Lower lobe of right lung (tissue), 2 donors: Measurements from ENCODE around the gene CCT4. TPM values are rescaled to one million over a fixed set of nuclear protein-coding genes. Genes with fewer than 3 reads are reported as not detected.

Experiments
- ATAC-seq, 2 donors: fragments of 200-7000 bp; cut with Tn5 transposase; one replicate each; pipeline ENCODE4 v1.9.1; 2020 to 2022; ENCODE audit warnings: mild to moderate bottlenecking in 2 of 2, moderate library complexity in 2 of 2
- DNase-seq: peaks from one replicate; pipeline ENCODE4 v3.0.0-alpha.2; 2020
- H3K27ac ChIP-seq: fragments of 200-600 bp; one replicate; pipeline ENCODE4 v1.8.0; 2022
- H3K27me3 ChIP-seq: fragments of 200-600 bp; one replicate; pipeline ENCODE4 v1.8.0; 2022; ENCODE audit warnings: low read depth
- H3K36me3 ChIP-seq: fragments of 200-600 bp; one replicate; pipeline ENCODE4 v1.8.0; 2022; ENCODE audit warnings: mild to moderate bottlenecking
- H3K4me1 ChIP-seq: fragments of 200-600 bp; one replicate; pipeline ENCODE4 v1.8.0; 2022
- H3K4me3 ChIP-seq: fragments of 200-600 bp; one replicate; pipeline ENCODE4 v1.8.0; 2022; ENCODE audit warnings: mild to moderate bottlenecking
- H3K9me3 ChIP-seq: fragments of 200-600 bp; one replicate; pipeline ENCODE4 v1.8.0; 2022
- intact Hi-C: fragments of 100-400 bp; cut with DNase I; formaldehyde crosslinking; loops from one replicate; pipeline ENCODE4 v1.11.0; 2022
- total RNA-seq: library from RNA; stranded (reverse); fragmentation: NEBNext Ultra II Directional; extraction: Animal tissue kit (Norgen Biotek cat#: 25700); gene quantifications from one replicate; pipeline ENCODE4 v1.2.1, GENCODE V29; 2021
- TF ChIP-seq, protein P1 (sequence below): fragments of 200-600 bp; IDR thresholded peaks from one replicate; pipeline ENCODE4 v1.8.0; 2022; ENCODE audit warnings: antibody characterized with exemption, mild to moderate bottlenecking
- donor health status: DM: no; HTN: yes; CAD: no; lungs with severe emphysema.

CCT4 gene
- total RNA-seq, 1 donor from 2014 or later = 95.7 TPM

- TF ChIP-seq, protein P1, sequence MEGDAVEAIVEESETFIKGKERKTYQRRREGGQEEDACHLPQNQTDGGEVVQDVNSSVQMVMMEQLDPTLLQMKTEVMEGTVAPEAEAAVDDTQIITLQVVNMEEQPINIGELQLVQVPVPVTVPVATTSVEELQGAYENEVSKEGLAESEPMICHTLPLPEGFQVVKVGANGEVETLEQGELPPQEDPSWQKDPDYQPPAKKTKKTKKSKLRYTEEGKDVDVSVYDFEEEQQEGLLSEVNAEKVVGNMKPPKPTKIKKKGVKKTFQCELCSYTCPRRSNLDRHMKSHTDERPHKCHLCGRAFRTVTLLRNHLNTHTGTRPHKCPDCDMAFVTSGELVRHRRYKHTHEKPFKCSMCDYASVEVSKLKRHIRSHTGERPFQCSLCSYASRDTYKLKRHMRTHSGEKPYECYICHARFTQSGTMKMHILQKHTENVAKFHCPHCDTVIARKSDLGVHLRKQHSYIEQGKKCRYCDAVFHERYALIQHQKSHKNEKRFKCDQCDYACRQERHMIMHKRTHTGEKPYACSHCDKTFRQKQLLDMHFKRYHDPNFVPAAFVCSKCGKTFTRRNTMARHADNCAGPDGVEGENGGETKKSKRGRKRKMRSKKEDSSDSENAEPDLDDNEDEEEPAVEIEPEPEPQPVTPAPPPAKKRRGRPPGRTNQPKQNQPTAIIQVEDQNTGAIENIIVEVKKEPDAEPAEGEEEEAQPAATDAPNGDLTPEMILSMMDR = no peak
- DNase-seq (no peak), ATAC-seq (no peak)
- Histone ChIP-seq H3K27me3 (no peaks in the 10 kb centered on the region), H3K9me3 (no peaks in the 10 kb centered on the region), H3K4me1 (peaks cover 22% of the 10 kb centered on the region), H3K36me3 (no peaks in the 10 kb centered on the region), H3K27ac (no peak overlapping the region), H3K4me3 (no peak overlapping the region)
- intact Hi-C loops = no loop called here
Measured at GRCh38 chr2:61909116-61909515, 20.7 kb upstream of the CCT4 start.

GRCh38 chr2:61906186-61906470 is 17.7 kb upstream of the CCT4 start:
- ATAC-seq = peak in 1 of 2 donors; percentile 18
- peak overlapping the region; percentile 88 for H3K4me3 ChIP-seq
- intact Hi-C loops = no loop called here

DNA sequence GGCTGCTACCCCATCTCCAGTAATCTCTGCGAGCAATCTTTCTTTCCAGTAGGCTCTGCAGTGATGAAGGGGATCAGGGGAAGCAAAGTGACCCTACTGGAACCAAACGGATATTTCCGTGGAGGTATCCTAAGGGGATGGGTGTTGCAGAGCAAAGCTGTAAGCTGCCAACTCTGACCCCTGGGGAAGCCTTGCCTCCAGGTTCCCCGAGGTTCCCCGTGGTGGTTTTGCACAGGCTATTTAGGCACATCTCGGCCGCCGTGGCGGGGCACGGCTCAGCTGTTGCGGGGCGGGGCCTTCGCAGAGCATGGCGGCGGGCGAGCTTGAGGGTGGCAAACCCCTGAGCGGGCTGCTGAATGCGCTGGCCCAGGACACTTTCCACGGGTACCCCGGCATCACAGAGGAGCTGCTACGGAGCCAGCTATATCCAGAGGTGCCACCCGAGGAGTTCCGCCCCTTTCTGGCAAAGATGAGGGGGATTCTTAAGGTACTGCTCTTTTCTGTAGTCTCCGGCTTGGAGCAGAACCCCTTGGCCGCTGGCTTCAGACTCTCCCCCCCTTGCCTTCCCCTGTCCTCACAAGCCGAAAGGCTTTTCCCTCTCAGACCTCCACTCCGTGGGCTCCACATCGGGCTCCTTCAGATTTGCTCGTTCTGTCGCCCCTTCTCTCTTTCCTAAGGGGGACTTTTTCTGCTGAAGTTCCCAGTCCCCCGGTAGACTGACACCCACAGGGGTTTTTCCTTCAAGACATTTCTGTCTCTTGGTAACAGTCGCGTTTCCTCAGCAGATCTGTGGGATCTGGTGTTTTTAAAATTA is 17.1 kb upstream of the CCT4 start, which contains the start of gene COMMD1:
COMMD1 (plus strand) TSS at position 303 of the 814 bp plus-strand sequence; CDS start at position 308, 5 bp downstream.
- intact Hi-C loops = no loop called here
- TF ChIP-seq, protein P1 = no peak
- H3K27ac ChIP-seq = peak within 1 kb of the TSS; percentile 78

More at GRCh38 chr2:61906186-61906470, 17.7 kb upstream of the CCT4 start:
- no peaks in the 10 kb centered on the region for H3K9me3 ChIP-seq
- peak overlapping the region; percentile 78 for H3K27ac ChIP-seq
- DNase-seq = no peak
- H3K4me1 ChIP-seq = peaks cover 22% of the 10 kb centered on the region
- TF ChIP-seq, protein P1 = no peak
- no peaks in the 10 kb centered on the region for H3K27me3 ChIP-seq
- no peaks in the 10 kb centered on the region for H3K36me3 ChIP-seq

DNA sequence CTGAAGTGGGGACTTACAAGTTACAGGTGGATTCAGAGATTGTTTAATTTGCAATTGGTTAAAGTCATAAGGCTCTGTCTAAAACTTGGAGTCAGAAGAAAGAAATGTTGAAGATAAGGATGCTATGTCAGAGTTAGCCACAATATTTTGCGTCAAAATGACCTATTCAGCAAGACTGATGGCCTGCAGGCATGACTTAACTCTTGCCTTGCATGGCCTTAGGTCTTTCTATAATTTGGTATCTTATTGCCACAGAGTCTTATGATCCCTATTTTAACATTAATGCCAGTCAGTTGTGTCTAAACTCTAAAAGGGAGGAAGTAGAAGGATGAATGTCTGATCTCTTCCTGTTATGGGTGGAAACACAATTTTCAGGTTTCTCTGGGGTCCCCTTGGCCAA is 11.8 kb upstream of the CCT4 start:
- intact Hi-C loops = no loop called here
- TF ChIP-seq, protein P1 = no peak
- no peak for DNase-seq

More for the DNA sequence above, 17.1 kb upstream of the CCT4 start, which contains the start of gene COMMD1:
- H3K27me3 ChIP-seq = no peaks in the 10 kb centered on the region
- H3K36me3 ChIP-seq = no peaks in the 10 kb centered on the region
- peak; percentile 91 for DNase-seq
- H3K4me3 ChIP-seq = peak within 1 kb of the TSS; percentile 88
- peak; percentile 98 to 100 for ATAC-seq
- no peaks in the 10 kb centered on the region for H3K9me3 ChIP-seq
- peaks cover 22% of the 10 kb centered on the region for H3K4me1 ChIP-seq

GRCh38 chr2:61898810-61899209 is 10.4 kb upstream of the CCT4 start:
- TF ChIP-seq, protein P1 = no peak

More for the DNA sequence above, 11.8 kb upstream of the CCT4 start:
- H3K36me3 ChIP-seq = no peaks in the 10 kb centered on the region
- H3K27ac ChIP-seq = no peak overlapping the region
- H3K27me3 ChIP-seq = no peaks in the 10 kb centered on the region
- no peaks in the 10 kb centered on the region for H3K9me3 ChIP-seq
- peaks cover 7% of the 10 kb centered on the region for H3K4me1 ChIP-seq
- ATAC-seq = no peak
- no peak overlapping the region for H3K4me3 ChIP-seq

More at GRCh38 chr2:61898810-61899209, 10.4 kb upstream of the CCT4 start:
- ATAC-seq (no peak), DNase-seq (no peak)
- Histone ChIP-seq H3K4me3 (no peak overlapping the region), H3K4me1 (no peaks in the 10 kb centered on the region), H3K27me3 (no peaks in the 10 kb centered on the region), H3K9me3 (no peaks in the 10 kb centered on the region), H3K36me3 (no peaks in the 10 kb centered on the region), H3K27ac (no peak overlapping the region)
- intact Hi-C loops = no loop called here
